Omental fat pad (tissue), 4 donors: Measurements from ENCODE around the gene OR10H3. TPM values are rescaled to one million over a fixed set of nuclear protein-coding genes. Genes with fewer than 3 reads are reported as not detected.
A peak's percentile ranks its signal among the peaks of the same experiment; 100 is the strongest.

Source experiments
- ATAC-seq: fragments of 150-250 bp; one replicate; pipeline ENCODE4 v1.9.1; 2016; ENCODE audit warnings: mild to moderate bottlenecking, moderate library complexity; ENCODE audit not compliant: low FRiP score
- DNase-seq: peaks from one replicate; pipeline ENCODE4 v3.0.0-alpha.2; 2019; ENCODE audit warnings: low spot score
- CTCF ChIP-seq, 3 donors: fragments of 450-650 bp; IDR thresholded peaks; one replicate each; pipeline ENCODE4 v1.5.1; 2016 to 2017; ENCODE audit warnings: antibody characterized with exemption in 3 of 3, mild to moderate bottlenecking in 3 of 3, moderate library complexity in 2 of 3
- total RNA-seq, 4 donors: library from RNA; depleted of rRNA; stranded (reverse); fragments of >200 nt; gene quantifications; one replicate each; pipeline ENCODE4 v1.1.0, GENCODE V29; 2016

Gene OR10H3
- not detected for total RNA-seq

- ATAC-seq = no peak
- TF ChIP-seq CTCF (IDR thresholded peaks at IDR 0.05) = no peak
- DNase-seq = no peak
Measured at GRCh38 chr19:15737722-15738121, at the start of gene OR10H3. TSS of gene OR10H3 (plus strand) at chr19:15737985. CDS start at chr19:15741393, 3,408 bp downstream.

GRCh38 chr19:15696654-15697194 lies 41.1 kb upstream of the OR10H3 start:
- TF ChIP-seq CTCF (IDR thresholded peaks at IDR 0.05) = no peak
- no peak for ATAC-seq
- DNase-seq = no peak

- TF ChIP-seq CTCF (IDR thresholded peaks at IDR 0.05) = no peak
- no peak for ATAC-seq
- no peak for DNase-seq
Measured at GRCh38 chr19:15701757-15702533, 35.8 kb upstream of the OR10H3 start.

- no peak for TF ChIP-seq CTCF (IDR thresholded peaks at IDR 0.05)
- DNase-seq = peak; percentile 60
- no peak for ATAC-seq
Measured at GRCh38 chr19:15702534-15702930, 35.3 kb upstream of the OR10H3 start.

- no peak for DNase-seq
- ATAC-seq = no peak
- TF ChIP-seq CTCF (IDR thresholded peaks at IDR 0.05) = no peak
Measured at GRCh38 chr19:15714638-15715037, 23.1 kb upstream of the OR10H3 start.

GRCh38 chr19:15715642-15716041 lies 22.1 kb upstream of the OR10H3 start:
- DNase-seq = no peak
- TF ChIP-seq CTCF (IDR thresholded peaks at IDR 0.05) = no peak
- no peak for ATAC-seq

- ATAC-seq = no peak
- DNase-seq = no peak
- TF ChIP-seq CTCF (IDR thresholded peaks at IDR 0.05) = no peak
Measured at GRCh38 chr19:15717809-15718208, 20.0 kb upstream of the OR10H3 start.
